CD4-positive, alpha-beta T cell (primary cell): Measurements from ENCODE around the gene EIF3D. TPM values are rescaled to one million over a fixed set of nuclear protein-coding genes. Genes with fewer than 3 reads are reported as not detected.

Source experiments
- ATAC-seq: fragments of 200-7000 bp; cut with Tn5 transposase; one replicate; pipeline ENCODE4 v1.10.0; 2022; ENCODE audit warnings: mild to moderate bottlenecking; ENCODE audit not compliant: poor library complexity
- CTCF ChIA-PET: fragments of 350-600 bp; sonication (Branson Sonifier 250); formaldehyde crosslinking; loops from one replicate; lab custom pipeline; 2021; ENCODE audit warnings: antibody characterized with exemption, inconsistent platforms; lab: Charles Lee
- POLR2A ChIA-PET: fragments of 350-600 bp; sonication (Branson Sonifier 250); formaldehyde crosslinking; loops from one replicate; lab custom pipeline; 2021; ENCODE audit warnings: antibody characterized with exemption, inconsistent platforms; lab: Charles Lee
- DNase-seq, 14 experiments: peaks; one replicate each; pipeline ENCODE4 v3.0.0-alpha.2; 2013 to 2020; ENCODE audit warnings: mixed read lengths in 2 of 14
- H3K27ac ChIP-seq, 2 donors: one replicate each; pipeline versions ENCODE4 v1.5.1 to v1.7.0; 2013; ENCODE audit warnings: low read length in 2 of 2, low read depth in 1 of 2, mild to moderate bottlenecking in 1 of 2
- H3K27me3 ChIP-seq, 2 experiments: 1 replicate in 1 of 2; 2 replicates in 1 of 2; pipeline versions ENCODE4 v1.6.1 to v1.7.0; 2013; ENCODE audit warnings: low read length in 2 of 2, control low read depth in 1 of 2, mild to moderate bottlenecking in 1 of 2, moderate library complexity in 1 of 2; ENCODE audit not compliant: insufficient read depth in 2 of 2, control insufficient read depth in 1 of 2
- H3K36me3 ChIP-seq: one replicate; pipeline ENCODE4 v1.6.1; 2013; ENCODE audit warnings: low read length, control low read depth; ENCODE audit not compliant: insufficient read depth
- H3K4me1 ChIP-seq: one replicate; pipeline ENCODE4 v1.6.1; 2013; ENCODE audit warnings: low read length, control low read depth; ENCODE audit not compliant: insufficient read depth
- H3K4me3 ChIP-seq: one replicate; pipeline ENCODE4 v1.5.1; 2013; ENCODE audit warnings: mild to moderate bottlenecking, low read length, moderate library complexity
- H3K9me3 ChIP-seq, 2 experiments: 1 replicate in 1 of 2; 2 replicates in 1 of 2; pipeline versions ENCODE4 v1.6.1 to v1.7.0; 2013; ENCODE audit warnings: low read length in 2 of 2, mild to moderate bottlenecking in 2 of 2, control low read depth in 1 of 2, moderate library complexity in 1 of 2; ENCODE audit not compliant: control insufficient read depth in 1 of 2, insufficient read depth in 1 of 2
- H3K27ac Mint-ChIP-seq: one replicate; pipeline ENCODE4 v1.8.0; 2020; ENCODE audit warnings: mixed read lengths
- H3K27me3 Mint-ChIP-seq: one replicate; pipeline ENCODE4 v1.8.0; 2021; ENCODE audit warnings: mixed read lengths
- H3K36me3 Mint-ChIP-seq: one replicate; pipeline ENCODE4 v1.8.0; 2021; ENCODE audit warnings: low read depth, mixed read lengths
- H3K4me1 Mint-ChIP-seq: one replicate; pipeline ENCODE4 v1.8.0; 2021; ENCODE audit warnings: low read depth, mixed read lengths
- H3K4me3 Mint-ChIP-seq: one replicate; pipeline ENCODE4 v1.8.0; 2020; ENCODE audit warnings: mild to moderate bottlenecking, mixed read lengths
- H3K9me3 Mint-ChIP-seq: one replicate; pipeline ENCODE4 v1.8.0; 2020; ENCODE audit warnings: mixed read lengths
- CTCF ChIP-seq: fragments of 200-600 bp; IDR thresholded peaks from one replicate; pipeline ENCODE4 v1.8.0; 2022; ENCODE audit warnings: antibody characterized with exemption, mild to moderate bottlenecking
- intact Hi-C, 2 experiments: fragments of 100-400 bp; cut with DNase I in 1 of 2; cut with micrococcal nuclease in 1 of 2; formaldehyde crosslinking; loops; one replicate each; pipeline versions ENCODE4 v1.15.1 to v1.9.0; 2023 to 2025; cut with DNase I, micrococcal nuclease
- total RNA-seq, 174 experiments: library from RNA in 2 of 174; stranded (reverse) in 2 of 174; gene quantifications; one replicate each; pipeline ENCODE4 v1.2.3 and lab custom pipeline; 2021 to 2026

The EIF3D gene
- total RNA-seq, 2 experiments from 2014 or later: 285 to 286 TPM

- ATAC-seq: no peak
- Histone ChIP-seq H3K9me3 (no peaks in the 10 kb centered on the region), H3K4me3 (no peak overlapping the region), H3K36me3 (peaks cover 81% of the 10 kb centered on the region), H3K4me1 (peaks cover 9% of the 10 kb centered on the region), H3K27ac (no peak overlapping the region), H3K27me3 (no peaks in the 10 kb centered on the region)
- H3K27ac Mint-ChIP-seq: no peak overlapping the region
- H3K36me3 Mint-ChIP-seq: peaks cover 74% of the 10 kb centered on the region
- CTCF ChIA-PET: no interaction called here
- H3K4me1 Mint-ChIP-seq: peaks cover 11% of the 10 kb centered on the region
- POLR2A ChIA-PET: no interaction called here
- intact Hi-C loops: no loop called here
- TF ChIP-seq CTCF: no peak
- H3K4me3 Mint-ChIP-seq: no peak overlapping the region
- no peak for DNase-seq
- H3K27me3 Mint-ChIP-seq: no peaks in the 10 kb centered on the region
- no peaks in the 10 kb centered on the region for H3K9me3 Mint-ChIP-seq
These were observed 53.6 kb downstream of the EIF3D start for GRCh38 chr22:36475341-36475740.

DNA sequence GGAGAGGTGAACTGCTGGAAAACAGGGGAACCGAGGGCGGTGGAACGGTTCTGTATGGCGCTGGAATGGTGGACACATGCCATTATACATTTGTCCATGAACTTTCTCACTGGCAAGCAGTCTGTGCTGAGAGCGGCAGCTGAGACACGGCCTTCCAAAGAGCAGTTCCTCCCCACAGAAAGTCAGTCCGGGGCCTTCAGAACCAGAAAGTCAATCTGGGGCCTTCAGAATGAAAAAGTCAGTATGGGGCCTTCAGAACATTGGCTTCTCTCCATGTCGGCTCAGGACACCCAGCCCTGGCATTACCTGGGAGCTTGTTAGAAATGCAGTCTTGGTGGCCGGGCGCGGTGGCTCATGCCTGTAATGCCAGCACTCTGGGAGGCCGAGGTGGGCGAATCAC lies 56.3 kb downstream of the EIF3D start:
- no peaks in the 10 kb centered on the region for H3K27me3 ChIP-seq
- no peak for TF ChIP-seq CTCF
- Mint-ChIP-seq H3K27ac (no peak overlapping the region), H3K36me3 (peaks cover 64% of the 10 kb centered on the region), H3K4me1 (peaks cover 15% of the 10 kb centered on the region), H3K9me3 (no peaks in the 10 kb centered on the region), H3K4me3 (no peak overlapping the region), H3K27me3 (no peaks in the 10 kb centered on the region)
- no peak overlapping the region for H3K27ac ChIP-seq
- DNase-seq (no peak), ATAC-seq (no peak)
- H3K9me3 ChIP-seq: no peaks in the 10 kb centered on the region
- intact Hi-C loops: loop anchor here in 1 of 2 experiments (5.0 kb wide), 1 partner anchor 85 kb away; the partner anchor contains the start of gene MYH9
- POLR2A ChIA-PET: interaction anchor here (0.7 kb wide), 1 partner anchor 141 kb away, joined by 4 read pairs; no protein-coding TSS in a partner anchor
- H3K4me1 ChIP-seq: peaks cover 18% of the 10 kb centered on the region
- CTCF ChIA-PET: no interaction called here
- H3K36me3 ChIP-seq: peaks cover 67% of the 10 kb centered on the region
- no peak overlapping the region for H3K4me3 ChIP-seq

GRCh38 chr22:36471341-36471821 lies 57.6 kb downstream of the EIF3D start:
- DNase-seq: no peak
- H3K9me3 Mint-ChIP-seq: no peaks in the 10 kb centered on the region
- no peaks in the 10 kb centered on the region for H3K27me3 Mint-ChIP-seq
- Histone ChIP-seq H3K36me3 (peaks cover 59% of the 10 kb centered on the region), H3K4me3 (no peak overlapping the region), H3K27ac (no peak overlapping the region), H3K9me3 (no peaks in the 10 kb centered on the region), H3K27me3 (no peaks in the 10 kb centered on the region), H3K4me1 (peaks cover 26% of the 10 kb centered on the region)
- H3K4me1 Mint-ChIP-seq: peaks cover 26% of the 10 kb centered on the region
- no peak for ATAC-seq
- H3K4me3 Mint-ChIP-seq: no peak overlapping the region
- intact Hi-C loops: loop anchor here (2.0 to 5.0 kb wide), 3 partner anchors 37 to 87 kb away; partner anchors contain the start of gene MYH9 (in 1 of the 2)
- CTCF ChIA-PET: interaction anchor here (1.1 to 4.2 kb wide), 13 partner anchors 15 to 233 kb away, joined by 3 to 60 read pairs (median 5); partner anchors contain the start of gene APOL2
- no peak for TF ChIP-seq CTCF
- POLR2A ChIA-PET: interaction anchor here (1.4 to 1.6 kb wide), 3 partner anchors 20 to 172 kb away, joined by 4 to 7 read pairs (median 7); no protein-coding TSS in a partner anchor
- H3K27ac Mint-ChIP-seq: no peak overlapping the region
- H3K36me3 Mint-ChIP-seq: peaks cover 60% of the 10 kb centered on the region
